GM18505 (cell line): ENCODE measurements around the gene USP14.

ENCODE experiments used
- ATAC-seq: cut with Tn5 transposase; IDR thresholded peaks from one replicate; pipeline ENCODE4 v1.9.1; 2021; ENCODE audit not compliant: unreplicated experiment
- POLR2A ChIP-seq: IDR thresholded peaks from 4 replicates; pipeline ENCODE4 v1.6.1; 2011; ENCODE audit warnings: borderline replicate concordance; ENCODE audit not compliant: insufficient read depth, insufficient read length; ENCODE audit errors: extremely low read depth

Gene USP14

GRCh38 chr18:199768-200167 is 41.4 kb downstream of the USP14 start:
- ATAC-seq = no peak
- TF ChIP-seq POLR2A = no peak

DNA sequence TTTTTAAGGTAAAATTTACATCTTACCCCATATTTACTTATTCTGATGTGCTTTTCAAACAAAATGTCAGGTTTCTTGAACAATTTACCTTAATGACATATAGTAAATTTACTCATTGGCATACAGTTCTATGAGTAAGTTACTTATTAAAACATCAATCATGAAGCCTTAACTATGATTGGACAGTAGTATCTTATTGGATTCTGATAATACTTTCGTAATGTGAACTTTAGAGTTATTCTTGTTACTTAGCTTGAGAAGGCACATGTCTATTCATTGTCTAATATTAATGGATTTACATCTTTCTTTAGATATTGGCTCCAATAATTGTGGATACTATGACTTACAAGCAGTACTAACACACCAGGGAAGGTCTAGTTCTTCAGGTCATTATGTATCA is 51.7 kb downstream of the USP14 start:
- ATAC-seq = no peak
- TF ChIP-seq POLR2A = no peak

DNA sequence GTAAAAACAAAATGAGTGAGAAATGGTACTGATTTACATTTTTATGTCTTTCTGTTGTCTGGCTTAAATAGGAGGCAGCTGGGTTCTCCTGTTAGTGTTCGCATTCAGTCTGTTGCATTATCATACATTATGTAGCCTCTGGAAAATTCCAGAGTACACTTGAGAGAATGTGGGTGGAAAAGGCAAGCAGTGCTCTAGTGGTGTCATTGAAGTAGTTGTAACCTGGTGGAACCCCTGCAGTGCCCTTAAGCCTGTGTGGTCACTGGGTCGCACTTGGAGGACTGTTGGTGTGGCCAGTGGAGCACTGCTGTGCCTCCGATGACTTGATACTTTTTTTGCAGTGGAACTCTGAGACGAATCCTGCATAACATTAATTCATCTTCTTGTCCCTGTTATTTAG is 52.4 kb downstream of the USP14 start:
- no peak for TF ChIP-seq POLR2A
- ATAC-seq = no peak

DNA sequence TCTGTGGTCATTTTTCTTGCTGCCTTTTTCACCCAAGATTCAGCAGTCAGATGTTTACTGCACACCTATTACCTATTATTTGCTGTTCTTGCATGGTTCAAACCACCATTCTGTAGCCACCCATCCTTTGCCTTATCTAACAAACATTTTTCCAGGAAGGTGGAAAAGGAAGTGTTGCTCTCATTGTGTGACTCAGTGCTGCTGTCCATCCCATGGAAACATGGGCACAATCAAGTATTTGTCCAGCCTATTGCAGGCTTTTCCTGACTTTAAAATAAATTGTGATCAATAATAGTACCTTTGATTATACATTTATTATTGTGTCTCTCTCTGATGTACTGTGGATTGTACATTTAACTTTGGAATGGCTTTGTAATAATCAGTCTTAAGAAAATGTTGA is 53.2 kb downstream of the USP14 start:
- no peak for TF ChIP-seq POLR2A
- no peak for ATAC-seq

DNA sequence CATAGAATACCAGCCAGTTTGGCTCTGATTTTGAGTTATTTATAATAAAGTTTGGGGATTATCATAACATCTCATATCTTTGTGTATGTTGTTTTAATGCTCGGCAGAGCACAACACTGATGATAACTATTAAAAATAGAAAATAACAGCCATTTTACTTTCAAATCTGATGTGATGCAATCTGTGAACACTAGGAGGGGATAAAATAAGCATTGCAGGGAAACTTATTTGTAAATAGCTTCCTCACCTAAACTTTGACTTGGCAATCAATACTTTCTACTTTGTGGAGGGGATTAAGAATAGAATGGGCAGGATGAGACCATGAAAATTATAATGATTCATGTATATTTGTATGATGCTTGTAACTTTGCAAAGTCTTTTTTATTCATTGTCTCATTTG is 54.4 kb downstream of the USP14 start:
- no peak for ATAC-seq
- no peak for TF ChIP-seq POLR2A

DNA sequence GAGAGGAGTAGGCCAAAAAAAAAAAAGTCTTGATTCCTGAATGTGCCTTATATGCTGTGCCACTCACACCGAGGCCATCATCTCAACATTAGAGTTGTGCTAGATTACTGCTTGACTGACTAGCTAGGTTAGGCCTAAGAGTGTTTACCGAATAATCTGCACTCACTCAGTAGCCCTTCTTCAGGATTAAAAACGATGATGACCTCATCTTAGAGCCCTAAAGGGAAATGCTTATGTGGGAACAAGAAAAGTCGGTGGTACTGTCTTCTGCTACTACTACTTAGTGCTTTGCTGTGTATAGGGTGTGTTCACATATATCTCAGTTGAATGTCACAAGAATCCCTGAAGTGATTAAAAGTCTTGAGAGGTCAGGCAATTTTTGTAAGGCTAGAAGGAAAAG is 55.1 kb downstream of the USP14 start:
- no peak for ATAC-seq
- TF ChIP-seq POLR2A = no peak

DNA sequence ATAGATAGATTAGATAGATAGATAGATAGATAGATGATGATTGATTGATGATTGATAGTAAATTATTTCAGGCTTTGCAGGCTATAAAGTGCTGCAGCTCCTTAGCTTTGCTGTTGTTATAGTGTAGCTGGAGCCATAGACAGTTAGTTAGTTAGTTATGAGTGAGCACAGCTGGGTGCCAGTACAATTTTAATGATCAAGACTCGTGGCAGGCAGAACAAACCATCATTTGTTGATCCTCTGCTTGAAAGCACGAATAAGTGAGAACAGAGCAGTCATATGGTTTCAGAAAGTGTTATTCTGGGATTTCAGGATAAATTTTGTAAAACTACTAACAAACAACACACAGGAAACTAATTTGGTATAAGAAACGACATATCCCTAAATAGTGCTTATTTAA is 55.6 kb downstream of the USP14 start:
- ATAC-seq = no peak
- no peak for TF ChIP-seq POLR2A

GRCh38 chr18:215448-216010 is 57.2 kb downstream of the USP14 start:
- no peak for TF ChIP-seq POLR2A
- ATAC-seq = no peak

GRCh38 chr18:217532-218336 is 59.4 kb downstream of the USP14 start:
- TF ChIP-seq POLR2A = no peak
- no peak for ATAC-seq

- no peak for TF ChIP-seq POLR2A
- no peak for ATAC-seq
Observed at GRCh38 chr18:220708-221107, 62.4 kb downstream of the USP14 start.

GRCh38 chr18:225745-226144 is 67.4 kb downstream of the USP14 start:
- no peak for ATAC-seq
- no peak for TF ChIP-seq POLR2A

GRCh38 chr18:227374-227773 is 69.0 kb downstream of the USP14 start:
- TF ChIP-seq POLR2A = no peak
- no peak for ATAC-seq

- TF ChIP-seq POLR2A = no peak
Observed at GRCh38 chr18:227902-228301, 69.5 kb downstream of the USP14 start.

DNA sequence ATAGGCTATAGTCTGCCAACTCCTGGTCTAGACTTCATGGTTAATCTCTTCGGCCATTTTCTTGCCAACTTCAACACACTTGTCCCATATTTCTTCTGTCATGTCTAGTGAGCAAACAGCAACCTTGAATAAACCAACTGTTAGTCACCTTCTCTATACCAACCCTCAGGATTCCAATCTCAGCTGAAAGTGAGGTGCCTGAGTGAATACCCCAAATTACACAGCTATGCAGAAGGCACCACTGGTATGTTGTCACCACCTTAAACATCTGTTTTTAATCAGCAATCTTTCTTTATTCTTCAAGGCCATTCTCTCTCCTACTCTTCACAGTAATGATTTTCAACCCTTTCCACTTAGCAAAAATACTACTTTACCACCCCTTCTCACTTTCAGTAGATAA is 70.2 kb downstream of the USP14 start:
- TF ChIP-seq POLR2A = no peak
- ATAC-seq = no peak

More at GRCh38 chr18:227902-228301, 69.5 kb downstream of the USP14 start:
- ATAC-seq = no peak

DNA sequence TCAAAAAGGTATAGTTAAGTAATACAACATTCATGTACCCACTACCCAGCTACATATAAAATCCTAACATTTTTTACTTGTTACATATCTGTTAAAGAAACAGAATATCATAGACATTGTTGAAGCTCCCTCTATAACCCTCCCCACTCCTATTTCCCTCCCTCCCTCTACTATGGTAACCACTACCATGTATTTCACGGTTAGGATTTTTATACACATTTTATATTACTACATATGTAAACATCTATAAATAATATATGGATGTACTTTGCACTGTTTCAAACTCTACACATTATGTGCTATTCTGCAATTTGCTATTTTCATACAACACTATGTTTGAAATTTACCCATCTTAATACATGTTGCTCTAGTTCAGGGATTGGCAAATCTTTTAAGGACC is 73.2 kb downstream of the USP14 start:
- TF ChIP-seq POLR2A = no peak
- no peak for ATAC-seq

DNA sequence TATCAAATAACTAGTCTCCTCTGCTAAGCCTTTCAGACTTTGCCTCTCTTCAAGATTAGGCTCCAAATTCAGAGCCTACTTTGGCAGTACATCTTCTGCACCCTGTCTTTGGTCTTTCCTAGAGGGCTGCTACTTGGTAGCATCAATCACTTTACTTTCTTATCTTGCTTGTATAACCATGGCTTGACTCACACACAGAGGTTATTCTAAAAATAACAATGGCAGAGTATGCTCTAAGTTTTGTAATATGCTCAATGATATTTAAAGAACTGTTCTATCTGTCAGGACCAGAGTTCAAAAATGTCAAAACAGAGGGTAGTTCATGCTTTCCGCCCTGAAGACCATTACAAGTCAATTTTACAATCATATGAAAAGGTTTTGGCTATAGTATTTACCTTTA is 81.8 kb downstream of the USP14 start:
- no peak for ATAC-seq
- no peak for TF ChIP-seq POLR2A
